ENCODE measurements around the gene MVB12B.

The MVB12B gene

GRCh38 chr9:126454795-126455194, 128.2 kb downstream of the MVB12B start:
- H3K9me3 ChIP-seq (ENCODE audit: insufficient read depth, low read length) = no peaks in the 10 kb centered on the region
- no peak overlapping the region for H3K4me3 ChIP-seq (ENCODE audit: insufficient read length, low read depth)
- H3K36me3 ChIP-seq (ENCODE audit: insufficient read depth, insufficient read length, low read length) = no peaks in the 10 kb centered on the region
- H3K27me3 ChIP-seq (ENCODE audit: insufficient read depth, insufficient read length) = no peaks in the 10 kb centered on the region
- H3K4me1 ChIP-seq (ENCODE audit: insufficient read depth, insufficient read length) = peaks cover 12% of the 10 kb centered on the region
- no peak overlapping the region for H3K9ac ChIP-seq (ENCODE audit: insufficient read length, low read depth)
- TF ChIP-seq SUZ12 (IDR thresholded peaks at IDR 0.05; ENCODE audit: extremely low read depth, insufficient read depth, insufficient read length) = no peak
- TF ChIP-seq ZNF274 (IDR thresholded peaks at IDR 0.05; ENCODE audit: low read depth, low read length) = no peak
- no peak for TF ChIP-seq YY1 (IDR thresholded peaks at IDR 0.05; ENCODE audit: insufficient read depth, insufficient read length)
- DNase-seq (ENCODE audit: low read depth, low spot score) = no peak

GRCh38 chr9:126456441-126457174, 130.0 kb downstream of the MVB12B start:
- no peak for TF ChIP-seq YY1 (IDR thresholded peaks at IDR 0.05; ENCODE audit: insufficient read depth, insufficient read length)
- no peak for TF ChIP-seq SUZ12 (IDR thresholded peaks at IDR 0.05; ENCODE audit: extremely low read depth, insufficient read depth, insufficient read length)
- TF ChIP-seq ZNF274 (IDR thresholded peaks at IDR 0.05; ENCODE audit: low read depth, low read length) = no peak
- Histone ChIP-seq H3K4me1 (ENCODE audit: insufficient read depth, insufficient read length) (peaks cover 12% of the 10 kb centered on the region), H3K9ac (ENCODE audit: insufficient read length, low read depth) (no peak overlapping the region), H3K4me3 (ENCODE audit: insufficient read length, low read depth) (no peak overlapping the region), H3K9me3 (ENCODE audit: insufficient read depth, low read length) (no peaks in the 10 kb centered on the region), H3K27me3 (ENCODE audit: insufficient read depth, insufficient read length) (no peaks in the 10 kb centered on the region), H3K36me3 (ENCODE audit: insufficient read depth, insufficient read length, low read length) (no peaks in the 10 kb centered on the region)
- DNase-seq (ENCODE audit: low read depth, low spot score) = no peak

GRCh38 chr9:126457175-126457547, 130.5 kb downstream of the MVB12B start:
- TF ChIP-seq YY1 (IDR thresholded peaks at IDR 0.05; ENCODE audit: insufficient read depth, insufficient read length) (no peak), SUZ12 (IDR thresholded peaks at IDR 0.05; ENCODE audit: extremely low read depth, insufficient read depth, insufficient read length) (no peak), ZNF274 (IDR thresholded peaks at IDR 0.05; ENCODE audit: low read depth, low read length) (no peak)
- no peaks in the 10 kb centered on the region for H3K27me3 ChIP-seq (ENCODE audit: insufficient read depth, insufficient read length)
- DNase-seq (ENCODE audit: low read depth, low spot score) = no peak
- no peak overlapping the region for H3K9ac ChIP-seq (ENCODE audit: insufficient read length, low read depth)
- H3K4me1 ChIP-seq (ENCODE audit: insufficient read depth, insufficient read length) = peaks cover 12% of the 10 kb centered on the region
- no peak overlapping the region for H3K4me3 ChIP-seq (ENCODE audit: insufficient read length, low read depth)
- H3K9me3 ChIP-seq (ENCODE audit: insufficient read depth, low read length) = no peaks in the 10 kb centered on the region
- H3K36me3 ChIP-seq (ENCODE audit: insufficient read depth, insufficient read length, low read length) = no peaks in the 10 kb centered on the region

- DNase-seq (ENCODE audit: low read depth, low spot score) = no peak
- Histone ChIP-seq H3K27me3 (ENCODE audit: insufficient read depth, insufficient read length) (no peaks in the 10 kb centered on the region), H3K9ac (ENCODE audit: insufficient read length, low read depth) (no peak overlapping the region), H3K9me3 (ENCODE audit: insufficient read depth, low read length) (no peaks in the 10 kb centered on the region), H3K4me3 (ENCODE audit: insufficient read length, low read depth) (no peak overlapping the region), H3K4me1 (ENCODE audit: insufficient read depth, insufficient read length) (peaks cover 12% of the 10 kb centered on the region), H3K36me3 (ENCODE audit: insufficient read depth, insufficient read length, low read length) (no peaks in the 10 kb centered on the region)
- TF ChIP-seq SUZ12 (IDR thresholded peaks at IDR 0.05; ENCODE audit: extremely low read depth, insufficient read depth, insufficient read length) = no peak
- no peak for TF ChIP-seq YY1 (IDR thresholded peaks at IDR 0.05; ENCODE audit: insufficient read depth, insufficient read length)
- TF ChIP-seq ZNF274 (IDR thresholded peaks at IDR 0.05; ENCODE audit: low read depth, low read length) = no peak
These were observed 131.3 kb downstream of the MVB12B start for GRCh38 chr9:126457890-126458289.

- Histone ChIP-seq H3K27me3 (ENCODE audit: insufficient read depth, insufficient read length) (no peaks in the 10 kb centered on the region), H3K4me3 (ENCODE audit: insufficient read length, low read depth) (no peak overlapping the region), H3K9me3 (ENCODE audit: insufficient read depth, low read length) (no peaks in the 10 kb centered on the region), H3K4me1 (ENCODE audit: insufficient read depth, insufficient read length) (peaks cover 4% of the 10 kb centered on the region), H3K36me3 (ENCODE audit: insufficient read depth, insufficient read length, low read length) (no peaks in the 10 kb centered on the region), H3K9ac (ENCODE audit: insufficient read length, low read depth) (no peak overlapping the region)
- TF ChIP-seq ZNF274 (IDR thresholded peaks at IDR 0.05; ENCODE audit: low read depth, low read length) (no peak), YY1 (IDR thresholded peaks at IDR 0.05; ENCODE audit: insufficient read depth, insufficient read length) (no peak), SUZ12 (IDR thresholded peaks at IDR 0.05; ENCODE audit: extremely low read depth, insufficient read depth, insufficient read length) (no peak)
- DNase-seq (ENCODE audit: low read depth, low spot score) = no peak
These were observed 132.5 kb downstream of the MVB12B start for GRCh38 chr9:126459126-126459525.

- DNase-seq (ENCODE audit: low read depth, low spot score) = no peak
- H3K4me3 ChIP-seq (ENCODE audit: insufficient read length, low read depth) = no peak overlapping the region
- H3K36me3 ChIP-seq (ENCODE audit: insufficient read depth, insufficient read length, low read length) = no peaks in the 10 kb centered on the region
- no peak overlapping the region for H3K9ac ChIP-seq (ENCODE audit: insufficient read length, low read depth)
- no peaks in the 10 kb centered on the region for H3K27me3 ChIP-seq (ENCODE audit: insufficient read depth, insufficient read length)
- H3K4me1 ChIP-seq (ENCODE audit: insufficient read depth, insufficient read length) = peaks cover 2% of the 10 kb centered on the region
- H3K9me3 ChIP-seq (ENCODE audit: insufficient read depth, low read length) = no peaks in the 10 kb centered on the region
- TF ChIP-seq ZNF274 (IDR thresholded peaks at IDR 0.05; ENCODE audit: low read depth, low read length) (no peak), SUZ12 (IDR thresholded peaks at IDR 0.05; ENCODE audit: extremely low read depth, insufficient read depth, insufficient read length) (no peak), YY1 (IDR thresholded peaks at IDR 0.05; ENCODE audit: insufficient read depth, insufficient read length) (no peak)
These were observed 132.9 kb downstream of the MVB12B start for GRCh38 chr9:126459546-126459945.

GRCh38 chr9:126459965-126460843, 133.6 kb downstream of the MVB12B start:
- Histone ChIP-seq H3K4me3 (ENCODE audit: insufficient read length, low read depth) (no peak overlapping the region), H3K9ac (ENCODE audit: insufficient read length, low read depth) (no peak overlapping the region), H3K4me1 (ENCODE audit: insufficient read depth, insufficient read length) (peaks cover 2% of the 10 kb centered on the region), H3K9me3 (ENCODE audit: insufficient read depth, low read length) (no peaks in the 10 kb centered on the region), H3K27me3 (ENCODE audit: insufficient read depth, insufficient read length) (no peaks in the 10 kb centered on the region), H3K36me3 (ENCODE audit: insufficient read depth, insufficient read length, low read length) (no peaks in the 10 kb centered on the region)
- no peak for TF ChIP-seq YY1 (IDR thresholded peaks at IDR 0.05; ENCODE audit: insufficient read depth, insufficient read length)
- no peak for TF ChIP-seq ZNF274 (IDR thresholded peaks at IDR 0.05; ENCODE audit: low read depth, low read length)
- no peak for TF ChIP-seq SUZ12 (IDR thresholded peaks at IDR 0.05; ENCODE audit: extremely low read depth, insufficient read depth, insufficient read length)
- DNase-seq (ENCODE audit: low read depth, low spot score) = no peak
